GM12892 (cell line): ENCODE measurements around the gene MLXIP.
"Not testable (repeated sequence)": the region's sequence is repeated elsewhere in the genome, so short reads cannot be mapped to it uniquely, and the experiment has no call there.

Experiments used
- DNase-seq: peaks from one replicate; pipeline ENCODE4 v3.0.0; 2011; ENCODE audit not compliant: insufficient read length
- FAIRE-seq: peaks from 2 replicates; lab custom pipeline; 2011; peaks lifted over from hg19 to GRCh38; lab: Jason Lieb, UNC
- POLR2A ChIP-seq: IDR thresholded peaks from 2 replicates; pipeline ENCODE4 v1.6.1; 2011; ENCODE audit warnings: low read depth, low read length, control low read depth
- POLR2AphosphoS5 ChIP-seq: IDR thresholded peaks from 2 replicates; pipeline ENCODE4 v1.6.1; 2011; ENCODE audit warnings: low read depth, low read length, control low read depth
- TAF1 ChIP-seq: IDR thresholded peaks from 2 replicates; pipeline ENCODE4 v1.6.1; 2011; ENCODE audit warnings: low read depth, mild to moderate bottlenecking, control low read depth, low read length, borderline replicate concordance

The MLXIP gene

GRCh38 chr12:122094137-122094734 is 15.7 kb downstream of the MLXIP start:
- no peak for FAIRE-seq
- TF ChIP-seq TAF1 (no peak), POLR2AphosphoS5 (no peak), POLR2A (no peak)
- no peak for DNase-seq

- FAIRE-seq (no peak), DNase-seq (no peak)
- TF ChIP-seq POLR2AphosphoS5 (no peak), POLR2A (no peak), TAF1 (no peak)
These were observed 16.4 kb downstream of the MLXIP start for GRCh38 chr12:122094735-122095631.

- TF ChIP-seq POLR2AphosphoS5 (no peak), POLR2A (no peak), TAF1 (no peak)
- DNase-seq = no peak
- no peak for FAIRE-seq
These were observed 17.5 kb downstream of the MLXIP start for GRCh38 chr12:122096014-122096413.

GRCh38 chr12:122096591-122097149 is 18.1 kb downstream of the MLXIP start:
- no peak for FAIRE-seq
- no peak for DNase-seq
- TF ChIP-seq POLR2A (no peak), POLR2AphosphoS5 (no peak), TAF1 (no peak)

- TF ChIP-seq TAF1 = no peak
- TF ChIP-seq POLR2AphosphoS5 = no peak
- TF ChIP-seq POLR2A = no peak
- no peak for FAIRE-seq
- no peak for DNase-seq
These were observed 19.0 kb downstream of the MLXIP start for GRCh38 chr12:122097584-122097926.

- FAIRE-seq = no peak
- DNase-seq = no peak
- no peak for TF ChIP-seq POLR2A
- TF ChIP-seq POLR2AphosphoS5 = no peak
- TF ChIP-seq TAF1 = no peak
These were observed 19.6 kb downstream of the MLXIP start for GRCh38 chr12:122097927-122098756.

GRCh38 chr12:122099280-122099749 is 20.8 kb downstream of the MLXIP start:
- no peak for FAIRE-seq
- no peak for DNase-seq
- TF ChIP-seq POLR2A = no peak
- TF ChIP-seq TAF1 = no peak
- TF ChIP-seq POLR2AphosphoS5 = no peak

- DNase-seq = no peak
- TF ChIP-seq POLR2A = no peak
- no peak for TF ChIP-seq TAF1
- FAIRE-seq = no peak
These were observed 21.3 kb downstream of the MLXIP start for GRCh38 chr12:122099856-122100255.

GRCh38 chr12:122100568-122100967 is 22.0 kb downstream of the MLXIP start:
- no peak for TF ChIP-seq POLR2A
- TF ChIP-seq TAF1 = no peak
- no peak for TF ChIP-seq POLR2AphosphoS5
- DNase-seq (no peak), FAIRE-seq (no peak)

- DNase-seq = no peak
These were observed 23.8 kb downstream of the MLXIP start for GRCh38 chr12:122102331-122102730.

GRCh38 chr12:122104844-122105243 is 26.3 kb downstream of the MLXIP start:
- FAIRE-seq (no peak), DNase-seq (no peak)
- no peak for TF ChIP-seq POLR2AphosphoS5
- no peak for TF ChIP-seq TAF1
- no peak for TF ChIP-seq POLR2A

More at GRCh38 chr12:122102331-122102730, 23.8 kb downstream of the MLXIP start:
- FAIRE-seq = no peak
- no peak for TF ChIP-seq POLR2AphosphoS5
- TF ChIP-seq TAF1 = no peak

- not testable (repeated sequence) for DNase-seq, FAIRE-seq
These were observed 26.9 kb downstream of the MLXIP start for GRCh38 chr12:122105496-122105895.
